HG03280 (cell line): ENCODE data around the gene EIF3L.
A peak's percentile ranks its signal among the peaks of the same experiment; 100 is the strongest.

ENCODE experiments used
- ATAC-seq: cut with Tn5 transposase; IDR thresholded peaks from one replicate; pipeline ENCODE4 v1.9.1; 2021; ENCODE audit warnings: mild to moderate bottlenecking, moderate library complexity; ENCODE audit not compliant: unreplicated experiment

The EIF3L gene

DNA sequence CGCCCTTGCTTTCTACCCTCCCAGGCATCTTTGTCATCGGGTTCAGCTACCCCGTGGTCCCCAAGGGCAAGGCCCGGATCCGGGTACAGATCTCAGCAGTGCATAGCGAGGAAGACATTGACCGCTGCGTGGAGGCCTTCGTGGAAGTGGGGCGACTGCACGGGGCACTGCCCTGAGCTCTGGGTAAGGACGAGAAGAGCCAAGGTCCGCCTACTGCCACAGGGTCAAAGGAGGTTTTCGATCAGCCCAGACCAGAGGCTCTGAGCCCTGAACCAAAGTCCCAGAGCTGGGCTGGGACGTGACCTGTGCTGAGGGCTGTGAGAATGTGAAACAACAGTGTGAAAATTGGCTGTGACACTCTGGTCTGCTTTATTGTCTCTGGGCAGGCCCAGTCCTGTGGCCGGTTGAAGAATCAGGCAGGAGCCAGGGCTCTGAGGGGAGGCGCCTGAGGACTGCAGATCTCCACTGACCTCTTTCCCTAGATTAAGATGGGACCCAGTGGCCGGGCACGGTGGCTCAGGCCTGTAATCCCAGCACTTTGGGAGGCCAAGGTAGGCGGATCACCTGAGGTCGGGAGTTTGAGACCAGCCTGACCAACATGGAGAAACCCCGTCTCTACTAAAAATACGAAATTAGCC is 32.6 kb upstream of the EIF3L start:
- no peak for ATAC-seq

DNA sequence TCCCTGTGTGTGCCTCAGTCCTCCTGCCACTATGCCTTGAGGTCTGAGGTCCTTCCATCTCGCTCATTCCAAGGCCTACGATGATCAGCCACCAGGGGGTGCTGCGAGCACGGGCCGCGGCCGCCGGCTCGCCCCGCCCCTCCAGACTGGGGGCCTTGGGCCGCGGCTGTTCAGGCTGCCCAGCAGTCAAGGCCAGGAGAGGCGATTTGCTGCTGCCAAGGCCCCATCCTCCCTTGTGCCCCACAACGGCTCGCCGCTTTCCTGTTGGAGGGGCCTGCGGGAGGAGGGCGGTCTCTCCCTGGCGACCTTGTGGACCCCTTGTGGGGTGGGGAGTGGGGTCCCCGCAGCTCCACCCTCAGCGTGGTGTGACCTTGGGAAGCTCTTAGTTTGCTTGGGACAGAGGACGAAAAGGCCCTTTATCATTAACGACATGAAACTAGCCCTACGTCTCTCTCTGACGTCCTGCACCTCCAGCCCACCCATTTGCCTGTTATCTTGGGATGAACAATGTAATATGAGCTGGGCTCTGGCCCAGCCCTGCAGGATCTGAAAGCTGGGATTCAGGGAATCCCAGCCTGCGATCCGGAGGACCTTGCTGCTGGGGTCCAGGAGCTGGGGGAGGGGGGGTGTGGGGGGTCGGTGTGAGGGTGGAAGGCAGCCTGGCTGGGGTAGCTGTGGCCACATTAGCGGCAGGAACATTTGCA is 31.4 kb upstream of the EIF3L start:
- peak; percentile 66 for ATAC-seq

DNA sequence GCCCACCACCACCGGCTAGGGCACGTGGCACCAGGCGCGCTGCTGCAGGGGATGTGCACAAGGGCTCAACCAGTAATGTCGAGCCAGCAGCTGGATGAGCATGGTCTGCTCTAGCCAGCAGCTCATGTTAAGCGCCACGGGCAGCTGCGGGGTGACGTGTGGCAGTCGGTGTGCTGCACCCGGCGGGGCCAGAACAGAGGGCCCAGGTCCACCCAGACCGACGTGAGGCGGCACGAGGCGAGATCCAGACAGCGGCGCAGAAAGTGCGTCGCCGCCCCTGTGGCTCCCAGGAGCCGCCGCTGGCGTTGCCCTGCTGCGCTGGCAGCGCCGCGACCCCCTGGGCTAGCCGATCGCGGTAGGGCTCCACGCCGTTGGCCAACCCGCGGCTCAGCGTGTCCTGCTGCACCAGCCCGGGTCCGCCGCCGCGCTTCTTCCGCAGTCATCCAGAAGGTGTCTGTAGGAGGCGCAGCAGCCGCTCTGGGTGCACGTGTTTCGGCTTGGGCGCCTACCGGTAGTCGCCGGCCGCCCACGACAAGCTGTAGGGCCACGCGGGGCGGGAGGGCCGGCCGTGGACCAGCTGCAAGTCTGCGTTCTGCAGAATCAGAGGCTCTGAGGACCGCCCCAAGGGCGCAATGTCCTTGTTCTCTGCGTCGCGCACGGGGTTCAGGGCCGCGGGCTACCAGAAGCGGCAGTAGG is 30.7 kb upstream of the EIF3L start:
- peak; percentile 48 for ATAC-seq

DNA sequence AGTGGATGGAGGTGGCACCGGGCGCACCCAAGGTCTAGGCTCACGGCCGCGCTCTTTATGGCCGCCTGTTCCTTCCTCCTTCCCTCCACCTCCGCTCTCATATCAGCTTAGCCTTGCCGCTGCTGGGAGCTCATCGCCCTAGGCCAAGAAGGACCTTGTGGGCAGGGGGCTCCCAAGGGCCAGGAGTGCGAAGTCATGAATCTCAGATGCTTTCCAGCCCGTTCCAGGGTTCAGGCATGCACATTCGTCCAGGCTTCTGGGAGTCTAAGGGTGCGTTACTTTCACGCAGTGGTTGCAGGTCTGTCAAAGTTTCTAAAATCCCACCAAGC is 30.1 kb upstream of the EIF3L start:
- ATAC-seq, result no peak

DNA sequence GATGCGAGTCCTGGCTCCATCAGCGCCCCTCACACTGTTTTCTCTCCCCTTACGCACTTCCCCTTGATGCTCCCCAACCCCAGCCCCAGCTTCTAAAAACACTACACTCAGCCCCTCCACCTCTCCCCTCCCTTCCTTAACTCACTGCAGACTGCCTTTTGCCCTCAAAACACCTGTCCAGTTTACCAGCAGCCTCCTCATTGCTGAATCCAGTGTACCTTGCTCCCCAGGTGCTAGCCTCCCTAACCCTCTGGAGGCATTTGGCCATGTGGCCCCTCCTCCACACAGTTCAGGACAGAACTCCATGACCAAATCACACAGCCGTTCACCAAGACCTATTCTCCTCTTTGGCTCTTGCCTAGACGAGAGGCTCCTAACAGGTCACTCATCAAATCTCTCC is 28.9 kb upstream of the EIF3L start:
- ATAC-seq, result no peak

DNA sequence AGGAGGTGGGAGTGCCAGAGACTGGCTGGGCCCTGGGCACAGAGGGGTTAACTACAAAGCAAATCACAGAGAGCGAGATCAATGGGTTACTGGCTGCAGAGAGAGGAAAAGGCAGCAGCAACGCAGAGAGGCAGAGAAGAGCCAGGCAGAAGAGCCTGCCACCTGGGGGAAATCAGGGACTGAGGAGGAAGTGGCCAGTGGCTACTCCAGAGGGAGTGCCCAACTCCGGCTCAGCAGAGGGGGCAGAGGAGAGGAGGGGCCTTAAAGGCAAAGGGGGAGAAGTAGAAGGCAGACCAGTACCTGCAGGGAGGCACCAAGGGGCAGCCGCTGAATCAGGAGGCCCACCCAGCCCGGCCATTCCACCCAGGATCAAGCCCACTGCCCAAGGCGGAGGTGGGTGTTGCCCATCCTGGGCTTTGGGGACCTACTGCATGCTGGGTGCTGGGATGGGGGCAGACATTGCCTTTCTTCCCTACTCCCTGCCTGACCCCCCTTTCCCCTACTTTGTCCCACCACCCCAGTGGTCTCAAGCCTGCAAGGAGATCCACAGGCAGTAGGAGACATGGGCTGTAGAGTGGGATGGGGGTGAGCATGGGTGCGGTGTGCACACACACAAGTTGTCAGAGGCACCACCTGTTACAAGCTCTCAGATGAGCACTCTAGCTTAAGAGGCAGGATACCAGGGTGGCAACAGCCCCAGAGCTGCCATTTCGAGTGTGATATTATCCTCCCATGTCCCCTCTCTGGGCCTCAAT is 27.0 kb upstream of the EIF3L start:
- no peak for ATAC-seq

DNA sequence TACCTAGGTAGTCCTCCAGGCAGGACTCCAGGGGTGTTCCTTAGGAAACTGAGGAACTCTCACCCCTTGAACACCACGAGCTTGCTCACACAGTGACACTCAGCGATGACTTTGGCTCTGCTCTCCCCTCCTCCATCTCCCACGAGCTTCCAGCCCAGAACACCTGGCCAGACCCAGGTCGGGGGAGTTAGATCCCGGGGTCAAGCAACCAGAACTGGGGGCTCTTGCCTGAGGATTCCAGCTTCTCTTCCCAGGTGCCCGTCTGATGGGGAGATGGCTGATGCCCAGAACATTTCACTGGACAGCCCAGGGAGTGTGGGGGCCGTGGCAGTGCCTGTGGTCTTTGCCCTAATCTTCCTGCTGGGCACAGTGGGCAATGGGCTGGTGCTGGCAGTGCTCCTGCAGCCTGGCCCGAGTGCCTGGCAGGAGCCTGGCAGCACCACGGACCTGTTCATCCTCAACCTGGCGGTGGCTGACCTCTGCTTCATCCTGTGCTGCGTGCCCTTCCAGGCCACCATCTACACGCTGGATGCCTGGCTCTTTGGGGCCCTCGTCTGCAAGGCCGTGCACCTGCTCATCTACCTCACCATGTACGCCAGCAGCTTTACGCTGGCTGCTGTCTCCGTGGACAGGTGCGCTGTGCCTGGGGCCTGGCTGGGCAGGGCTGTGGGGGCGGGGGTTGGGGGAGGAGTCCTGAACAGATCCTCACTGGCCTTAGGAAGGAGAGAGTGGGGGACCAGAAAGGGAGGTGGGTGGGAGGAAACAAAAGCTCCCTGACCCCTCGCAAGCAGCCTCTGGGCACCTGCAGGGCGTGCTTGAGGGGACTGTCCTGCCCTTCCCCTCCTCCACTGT is 25.9 kb upstream of the EIF3L start, which contains the start of gene GALR3:
TSS of gene GALR3 (plus strand) at position 249 of the 852 bp plus-strand sequence. CDS start at position 274, 25 bp downstream.
- ATAC-seq, result no peak

DNA sequence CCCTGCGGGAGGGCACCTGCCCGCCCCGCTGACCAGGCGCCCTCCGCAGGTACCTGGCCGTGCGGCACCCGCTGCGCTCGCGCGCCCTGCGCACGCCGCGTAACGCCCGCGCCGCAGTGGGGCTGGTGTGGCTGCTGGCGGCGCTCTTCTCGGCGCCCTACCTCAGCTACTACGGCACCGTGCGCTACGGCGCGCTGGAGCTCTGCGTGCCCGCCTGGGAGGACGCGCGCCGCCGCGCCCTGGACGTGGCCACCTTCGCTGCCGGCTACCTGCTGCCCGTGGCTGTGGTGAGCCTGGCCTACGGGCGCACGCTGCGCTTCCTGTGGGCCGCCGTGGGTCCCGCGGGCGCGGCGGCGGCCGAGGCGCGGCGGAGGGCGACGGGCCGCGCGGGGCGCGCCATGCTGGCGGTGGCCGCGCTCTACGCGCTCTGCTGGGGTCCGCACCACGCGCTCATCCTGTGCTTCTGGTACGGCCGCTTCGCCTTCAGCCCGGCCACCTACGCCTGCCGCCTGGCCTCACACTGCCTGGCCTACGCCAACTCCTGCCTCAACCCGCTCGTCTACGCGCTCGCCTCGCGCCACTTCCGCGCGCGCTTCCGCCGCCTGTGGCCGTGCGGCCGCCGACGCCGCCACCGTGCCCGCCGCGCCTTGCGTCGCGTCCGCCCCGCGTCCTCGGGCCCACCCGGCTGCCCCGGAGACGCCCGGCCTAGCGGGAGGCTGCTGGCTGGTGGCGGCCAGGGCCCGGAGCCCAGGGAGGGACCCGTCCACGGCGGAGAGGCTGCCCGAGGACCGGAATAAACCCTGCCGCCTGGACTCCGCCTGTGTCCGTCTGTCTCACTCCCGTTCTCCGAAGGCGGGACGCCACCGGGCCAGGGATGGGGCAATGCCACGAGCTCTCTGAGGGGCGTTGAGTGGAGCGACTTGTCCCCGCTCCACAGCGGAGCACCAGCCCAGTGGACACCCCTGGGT is 24.3 kb upstream of the EIF3L start:
- no peak for ATAC-seq

DNA sequence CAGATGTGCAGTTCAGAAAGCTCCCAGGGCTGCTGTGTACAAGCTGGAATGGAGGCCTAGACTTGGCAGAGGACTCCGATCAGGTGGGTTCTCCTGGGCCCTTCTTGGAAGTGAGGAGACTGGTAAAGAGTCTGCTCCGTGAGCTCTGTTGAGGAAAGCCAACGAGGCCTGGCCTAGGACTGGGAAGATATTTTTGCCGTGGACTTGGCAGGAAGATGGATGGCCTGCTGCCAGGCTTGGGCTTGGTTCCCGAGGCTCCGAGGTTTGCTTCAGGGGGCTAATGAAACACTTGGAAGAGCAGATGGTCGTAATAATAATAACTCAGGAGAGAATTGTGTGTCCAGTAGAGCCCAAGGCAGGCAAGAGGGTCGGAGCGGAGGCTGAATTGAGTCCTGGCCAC is 22.2 kb upstream of the EIF3L start:
- ATAC-seq, result no peak

DNA sequence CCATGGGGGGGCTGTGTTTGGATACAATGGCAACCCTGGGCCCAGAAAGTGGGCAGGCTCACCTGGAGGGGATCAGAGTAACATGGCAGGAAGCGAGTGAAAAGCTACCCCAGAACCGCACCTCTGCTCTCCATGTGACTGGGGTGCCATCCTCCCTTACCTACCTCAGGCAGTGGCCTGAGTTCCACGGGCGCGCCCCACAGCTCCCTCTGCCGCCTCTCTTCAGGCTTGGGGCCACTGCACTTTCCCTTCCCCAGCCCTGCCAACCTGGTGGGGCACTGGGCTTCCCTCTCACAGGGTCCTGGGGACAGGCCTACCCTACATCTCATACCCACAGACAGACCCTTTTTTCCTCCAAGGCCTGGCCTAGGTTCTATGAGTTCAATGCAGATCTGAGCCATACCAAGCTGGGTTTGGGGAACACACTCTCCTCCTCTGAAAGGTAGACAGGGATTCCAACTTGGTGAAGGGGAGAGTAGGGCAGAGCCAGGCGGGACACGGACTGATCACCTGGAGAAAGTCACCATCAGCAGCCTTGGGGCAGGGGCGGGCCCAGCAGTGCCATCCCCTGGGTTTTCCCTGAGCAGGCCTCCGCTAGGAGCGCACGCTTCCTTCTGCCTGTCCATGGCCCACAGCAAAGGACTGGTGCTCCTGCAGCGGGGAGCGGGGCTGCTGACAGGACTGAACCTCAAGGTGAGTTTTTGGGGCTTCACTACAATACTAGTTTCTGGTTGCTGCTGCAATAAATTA is 19.0 kb upstream of the EIF3L start:
- ATAC-seq, result no peak

DNA sequence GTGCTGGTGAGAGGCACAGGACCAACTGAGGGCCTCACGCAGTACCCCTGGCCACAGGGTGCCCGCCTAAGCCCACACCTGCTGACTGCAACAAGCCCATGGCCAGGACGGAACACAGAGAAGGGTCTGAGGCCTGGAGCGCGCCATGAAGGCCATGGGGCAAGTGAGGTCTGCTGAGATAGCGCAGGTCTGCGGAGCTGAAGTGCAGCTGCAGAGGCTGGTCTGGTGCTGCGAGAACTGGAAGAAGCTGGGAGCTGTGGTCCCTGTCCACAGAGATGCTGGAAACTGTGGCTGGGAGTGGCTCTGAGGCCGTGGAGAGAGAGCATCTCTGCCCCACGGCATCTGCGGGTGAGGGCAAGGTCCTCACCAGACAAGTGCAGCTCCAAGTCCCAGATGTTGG is 17.7 kb upstream of the EIF3L start:
- ATAC-seq, result no peak

DNA sequence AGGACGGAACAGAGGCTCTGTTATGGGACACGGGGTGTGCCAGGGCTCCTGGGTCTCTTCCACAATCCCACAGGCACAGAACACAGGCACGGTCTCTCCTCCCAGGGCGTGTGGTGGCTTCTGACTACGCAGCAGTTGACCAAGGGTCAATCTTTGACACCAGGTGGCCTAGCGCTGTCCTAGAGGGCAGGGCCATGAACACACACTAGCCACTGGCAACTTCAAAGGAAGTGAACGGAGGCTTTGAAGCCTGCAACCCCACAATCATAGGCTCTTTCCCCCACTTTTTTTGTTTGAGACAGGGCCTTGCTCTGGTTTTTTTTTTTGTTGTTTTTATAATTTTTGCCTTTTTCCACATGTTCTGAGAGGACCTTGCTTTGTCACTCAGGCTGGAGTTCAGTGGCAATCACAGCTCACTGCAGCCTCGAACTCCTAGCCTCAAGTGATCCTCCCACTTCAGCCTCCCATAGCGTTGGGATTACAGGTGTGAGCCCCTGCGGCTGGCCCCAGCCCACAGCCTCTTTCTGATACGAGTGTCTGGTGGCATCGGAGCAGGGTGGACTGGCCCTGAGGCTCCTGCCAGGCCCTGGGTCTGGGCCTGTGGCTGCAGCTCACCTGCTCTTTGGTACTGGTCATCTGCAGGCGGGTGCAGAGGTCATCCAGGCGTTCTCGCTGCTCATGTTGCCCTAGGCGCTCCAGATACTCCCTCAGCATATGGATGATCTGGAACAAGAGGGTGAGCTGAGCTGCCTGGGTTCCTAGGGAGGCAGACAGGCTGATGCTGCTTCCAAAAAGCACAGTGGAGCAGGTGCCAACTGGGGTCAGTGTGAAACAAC is 17.0 kb upstream of the EIF3L start:
- ATAC-seq, result no peak

DNA sequence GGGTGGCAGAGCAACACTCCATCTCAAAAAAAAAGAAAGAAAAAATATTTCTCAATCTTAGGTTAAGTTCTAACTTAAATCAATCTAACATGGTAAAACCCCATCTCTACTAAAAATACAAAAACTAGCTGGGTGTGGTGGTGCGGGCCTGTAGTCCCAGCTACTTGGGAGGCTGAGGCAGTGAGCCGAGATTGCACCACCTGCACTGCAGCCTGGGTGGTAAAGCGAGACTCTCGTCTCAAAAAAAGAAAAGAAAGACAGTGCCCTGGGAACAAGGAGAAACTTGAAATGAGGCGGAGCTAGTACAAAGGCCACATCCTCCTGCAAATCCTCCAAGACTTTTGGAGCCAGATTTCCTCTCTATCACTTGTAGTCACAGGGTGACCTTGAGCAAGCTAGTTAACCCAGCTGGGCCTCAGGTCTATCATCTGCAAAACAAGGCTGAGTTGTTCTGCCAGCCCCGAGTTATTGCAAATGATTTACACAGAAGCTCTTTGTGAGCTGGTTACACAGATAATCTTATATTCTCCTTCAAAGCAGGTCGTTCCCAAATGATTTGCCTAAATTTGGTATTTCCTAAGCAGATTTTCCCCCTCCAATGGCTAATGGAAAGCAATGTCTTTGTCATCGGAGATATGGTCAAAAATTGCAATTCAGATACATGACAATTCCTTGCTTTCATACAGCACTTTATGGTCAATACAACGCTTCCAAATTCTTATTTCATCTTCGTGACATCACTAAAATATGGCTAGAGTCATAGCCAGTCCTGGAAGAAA is 7.0 kb upstream of the EIF3L start:
- no peak for ATAC-seq

DNA sequence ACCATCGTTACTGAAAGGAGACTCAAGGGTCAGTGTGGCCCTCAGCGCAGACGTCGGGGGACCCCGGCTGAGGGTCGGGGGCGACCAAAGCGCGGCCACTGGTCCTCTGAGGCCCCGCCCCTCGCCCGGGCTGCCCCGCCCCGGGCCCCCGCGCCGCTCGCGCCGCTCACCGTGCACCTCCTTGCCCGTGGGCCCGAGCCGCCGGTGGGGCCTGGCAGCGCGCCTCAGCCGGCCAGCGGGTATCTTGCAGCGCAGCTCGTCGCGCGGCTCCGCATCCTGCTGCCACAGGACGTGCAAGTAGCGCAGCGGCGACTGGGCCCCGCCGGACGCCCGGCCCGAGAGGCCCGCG is 5.5 kb upstream of the EIF3L start:
- peak; percentile 46 for ATAC-seq

DNA sequence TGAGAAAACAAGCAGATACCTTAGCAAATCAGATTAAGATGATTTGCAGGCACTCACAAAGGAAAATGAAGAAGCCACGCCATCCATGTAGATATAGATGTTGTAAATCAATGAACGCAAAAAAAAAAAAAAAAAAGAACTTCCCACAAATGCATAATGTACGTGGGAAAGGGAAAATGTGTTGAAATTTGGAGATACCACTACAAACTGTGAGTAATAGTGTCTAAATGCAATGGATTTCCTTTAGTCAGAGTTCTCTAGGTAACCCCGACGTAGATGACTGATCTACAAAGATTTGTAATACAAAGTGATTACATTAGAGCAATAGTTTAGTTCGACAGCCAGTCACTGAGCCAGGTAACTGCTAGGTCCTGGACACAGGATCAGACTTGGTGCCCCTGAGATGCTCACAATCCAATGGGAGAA is 4.3 kb upstream of the EIF3L start:
- ATAC-seq, result no peak

DNA sequence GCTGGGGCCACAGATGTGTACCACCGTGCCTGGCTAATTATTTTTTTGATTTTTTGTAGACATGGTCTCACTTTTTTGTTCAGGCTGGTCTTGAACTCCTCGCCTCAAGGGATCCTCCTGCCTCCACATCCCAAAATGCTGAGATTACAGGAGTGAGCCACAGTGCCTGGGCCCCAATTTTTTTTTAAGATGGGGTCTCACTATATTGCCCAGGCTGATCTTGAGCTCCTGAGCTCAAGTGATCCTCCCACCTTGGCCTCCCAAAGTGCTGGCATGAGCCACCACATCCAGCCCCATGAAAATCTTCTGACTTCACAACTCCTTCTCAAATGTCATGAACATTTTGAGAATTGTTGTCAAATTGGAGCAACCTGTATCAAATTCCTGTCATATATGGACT is 2.8 kb upstream of the EIF3L start:
- ATAC-seq, result no peak

DNA sequence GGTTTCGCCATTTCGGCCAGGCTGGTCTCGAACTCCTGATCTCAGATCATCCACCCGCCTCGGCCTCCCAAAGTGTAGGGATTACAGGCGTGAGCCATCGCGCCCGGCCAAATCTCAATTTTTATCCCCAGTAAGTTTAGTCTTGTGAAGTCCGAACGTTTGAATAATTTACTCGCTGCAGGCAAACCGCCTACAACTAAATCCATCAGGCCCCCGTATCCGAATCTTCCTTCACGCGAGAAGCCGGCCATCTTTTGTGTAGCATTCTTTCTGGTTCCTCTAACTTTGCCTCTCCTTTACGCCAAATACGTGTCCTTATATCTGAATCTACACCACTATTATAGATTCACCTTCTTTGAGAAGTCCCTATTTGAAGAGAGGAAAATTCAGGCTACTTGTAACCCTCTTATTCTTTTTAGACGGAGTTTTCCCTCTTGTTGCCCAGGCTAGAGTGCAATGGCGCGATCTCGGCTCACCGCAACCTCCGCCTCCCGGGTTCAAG is 581 bp upstream of the EIF3L start:
- no peak for ATAC-seq
